ENCODE data around the gene ITGB1. TPM values are rescaled to one million over a fixed set of nuclear protein-coding genes. Genes with fewer than 3 reads are reported as not detected.
"Not testable (repeated sequence)": the region's sequence is repeated elsewhere in the genome, so short reads cannot be mapped to it uniquely, and the experiment has no call there.

The ITGB1 gene
- polyA plus RNA-seq, 1 of the 3 experiments (the other 2 are of a cell fraction): 666 TPM

GRCh38 chr10:32980242-32980557 is 22.2 kb upstream of the ITGB1 start:
- POLR2A ChIA-PET: interaction anchor here (0.9 to 2.5 kb wide), 8 partner anchors 18 to 1230 kb away, joined by 3 to 15 read pairs (median 4); no protein-coding TSS in a partner anchor
- peaks cover 25 to 26% of the 10 kb centered on the region in 2 experiments for H3K4me1 ChIP-seq (ENCODE audit: control insufficient read depth in 1 of 2, insufficient read depth in 2 of 2, low read depth in 1 of 2, low read length in 1 of 2)

GRCh38 chr10:32979719-32980118 is 21.7 kb upstream of the ITGB1 start:
- POLR2A ChIA-PET: interaction anchor here (0.9 to 2.5 kb wide), 6 partner anchors 18 to 1229 kb away, joined by 3 to 15 read pairs (median 6); no protein-coding TSS in a partner anchor
- not testable (repeated sequence) for DNase-seq; H3K36me3 ChIP-seq (replicated peaks in 1 of 2; ENCODE audit: control insufficient read depth in 1 of 2, insufficient read depth in 2 of 2, low read length in 1 of 2); H3K9me3 ChIP-seq; H3K27me3 ChIP-seq (ENCODE audit: insufficient read depth); H3K79me2 ChIP-seq (ENCODE audit: insufficient read depth); H4K20me1 ChIP-seq (ENCODE audit: insufficient read depth); H3K9me2 ChIP-seq
- Histone ChIP-seq H3K4me3 (ENCODE audit: low read depth in 2 of 2, low read length in 1 of 2) (peak overlapping the region in 1 of 2 experiments; percentile 61; a peak in 1 of 4 replicates), H3F3A (replicated peaks; ENCODE audit: insufficient read depth) (peaks cover 48% of the 10 kb centered on the region), H3K4me2 (peak overlapping the region; percentile 80; the same call in 1 of the 2 replicates), H3K4me1 (ENCODE audit: control insufficient read depth in 1 of 2, insufficient read depth in 2 of 2, low read depth in 1 of 2, low read length in 1 of 2) (peaks cover 24 to 25% of the 10 kb centered on the region in 2 experiments), H2AFZ (ENCODE audit: low read depth) (peak overlapping the region; percentile 93; the same call in 1 of the 2 replicates), H3K9ac (peak overlapping the region; percentile 17; the same call in 1 of the 2 replicates), H3K27ac (ENCODE audit: low read depth in 2 of 2, low read length in 1 of 2) (peak overlapping the region in 1 of 2 experiments; percentile 99; a peak in 3 of 4 replicates)
- CTCF ChIA-PET: interaction anchor here (2.3 kb wide), 1 partner anchor 30 kb away, joined by 6 read pairs; no protein-coding TSS in a partner anchor
- 79% methylated on average over 14 of the region's 14 CpGs for WGBS (ENCODE audit: low lambda C conversion rate)

More at GRCh38 chr10:32980242-32980557, 22.2 kb upstream of the ITGB1 start:
- Histone ChIP-seq H3K79me2 (ENCODE audit: insufficient read depth) (peaks cover 4% of the 10 kb centered on the region; the same call in 1 of the 2 replicates), H3K9me2 (no peaks in the 10 kb centered on the region), H3K27ac (ENCODE audit: low read depth in 2 of 2, low read length in 1 of 2) (peak overlapping the region; percentile 97 to 99), H3F3A (replicated peaks; ENCODE audit: insufficient read depth) (peaks cover 48% of the 10 kb centered on the region), H4K20me1 (ENCODE audit: insufficient read depth) (no peaks in the 10 kb centered on the region), H3K9me3 (no peaks in the 10 kb centered on the region), H3K4me3 (ENCODE audit: low read depth in 2 of 2, low read length in 1 of 2) (peak overlapping the region; percentile 47 to 61; a peak in 3 of 4 replicates), H3K9ac (peak overlapping the region; percentile 91; the same call in 1 of the 2 replicates), H3K4me2 (peak overlapping the region; percentile 80), H2AFZ (ENCODE audit: low read depth) (peak overlapping the region; percentile 93), H3K36me3 (replicated peaks in 1 of 2; ENCODE audit: control insufficient read depth in 1 of 2, insufficient read depth in 2 of 2, low read length in 1 of 2) (no peaks in the 10 kb centered on the region), H3K27me3 (ENCODE audit: insufficient read depth) (no peaks in the 10 kb centered on the region)
- CTCF ChIA-PET: interaction anchor here (2.3 kb wide), 1 partner anchor 29 kb away, joined by 6 read pairs; no protein-coding TSS in a partner anchor
- under 1% methylated on average over 6 of the region's 6 CpGs for WGBS (ENCODE audit: low lambda C conversion rate)
- TF ChIP-seq PBX3 (IDR thresholded peaks at IDR 0.05) (no peak), CTCF (IDR thresholded peaks at IDR 0.05) (no peak), MEF2A (IDR thresholded peaks at IDR 0.05; ENCODE audit: borderline replicate concordance, low read depth) (no peak), MXI1 (IDR thresholded peaks at IDR 0.05; ENCODE audit: low read depth, low read length) (no peak), ZBTB33 (IDR thresholded peaks at IDR 0.05; ENCODE audit: borderline replicate concordance, low read depth) (no peak), ELF1 (IDR thresholded peaks at IDR 0.05) (no peak), EP300 (IDR thresholded peaks at IDR 0.05; ENCODE audit: borderline replicate concordance in 1 of 2, low read depth in 1 of 2, low read length in 1 of 2) (no peak), MAX (IDR thresholded peaks at IDR 0.05; ENCODE audit: low read depth) (no peak), GATA2 (CRISPR knock-in tag; IDR thresholded peaks at IDR 0.05) (no peak), JUND (IDR thresholded peaks at IDR 0.05) (no peak), RCOR1 (IDR thresholded peaks at IDR 0.05; ENCODE audit: low read length) (no peak)
- DNase-seq: no peak
